Panc1 (cell line): Measurements from ENCODE around the gene CCL25. TPM values are rescaled to one million over a fixed set of nuclear protein-coding genes. Genes with fewer than 3 reads are reported as not detected.

Experiments
- ATAC-seq: fragments of 200-7000 bp; cut with Tn5 transposase; 2 replicates; pipeline ENCODE4 v1.9.1; 2020; ENCODE audit warnings: mild to moderate bottlenecking, moderate library complexity
- BruUV-seq: library from RNA; stranded (reverse); fragments of 400-500 nt; replicated peaks from 2 replicates; lab custom pipeline; 2021; lab: Mats Ljungman, UMichigan
- CTCF ChIA-PET: fragments of 300-600 bp; sonication (Branson Sonifier 250); formaldehyde crosslinking; loops from one replicate; lab custom pipeline; 2022; ENCODE audit warnings: antibody characterized with exemption; lab: Charles Lee
- POLR2A ChIA-PET: fragments of 300-600 bp; sonication (Branson Sonifier 250); formaldehyde crosslinking; loops from one replicate; lab custom pipeline; 2022; ENCODE audit warnings: antibody characterized with exemption; lab: Charles Lee
- DNase-seq: peaks from one replicate; pipeline ENCODE4 v3.0.0-alpha.2; 2010; ENCODE audit warnings: low read depth, low spot score
- H3K27ac ChIP-seq: 2 replicates; pipeline ENCODE4 v1.5.1; 2011; ENCODE audit warnings: mild to moderate bottlenecking, low read length, inconsistent platforms
- H3K27me3 ChIP-seq: fragments of 200-500 bp; sonication (Bioruptor generic); 2 replicates; pipeline ENCODE4 v1.6.0; 2014; ENCODE audit warnings: low read length, inconsistent platforms; ENCODE audit not compliant: control insufficient read depth, insufficient read depth
- H3K36me3 ChIP-seq: fragments of 200-500 bp; sonication (Bioruptor generic); 2 replicates; pipeline ENCODE4 v1.5.1; 2014; ENCODE audit warnings: inconsistent platforms, mild to moderate bottlenecking, low read length, moderate library complexity; ENCODE audit not compliant: control insufficient read depth, insufficient read depth
- H3K4me1 ChIP-seq: 2 replicates; pipeline ENCODE4 v1.5.1; 2011; ENCODE audit warnings: inconsistent platforms, mild to moderate bottlenecking, low read length, moderate library complexity; ENCODE audit not compliant: control insufficient read depth, insufficient read depth
- H3K4me3 ChIP-seq, 2 experiments: 2 replicates each; pipeline ENCODE4 v1.5.1; 2011 to 2012; ENCODE audit warnings: low read depth in 2 of 2, low read length in 2 of 2, mild to moderate bottlenecking in 2 of 2, inconsistent platforms in 1 of 2, moderate library complexity in 1 of 2
- H3K9me3 ChIP-seq: fragments of 200-500 bp; sonication (Bioruptor generic); 2 replicates; pipeline ENCODE4 v1.5.1; 2014; ENCODE audit warnings: low read depth, mild to moderate bottlenecking, inconsistent platforms, low read length, moderate library complexity; ENCODE audit not compliant: control insufficient read depth, insufficient read depth
- POLR2AphosphoS5 ChIP-seq: IDR thresholded peaks from 2 replicates; pipeline ENCODE4 v1.6.1; 2012; ENCODE audit warnings: mild to moderate bottlenecking, low read depth, low read length, moderate library complexity
- SIN3A ChIP-seq: IDR thresholded peaks from 2 replicates; pipeline ENCODE4 v1.6.1; 2012; ENCODE audit warnings: low read depth, mild to moderate bottlenecking, low read length, moderate library complexity, borderline replicate concordance; ENCODE audit not compliant: insufficient read depth
- TCF7L2 ChIP-seq: IDR thresholded peaks from 2 replicates; pipeline ENCODE4 v1.6.1; 2011; ENCODE audit warnings: mild to moderate bottlenecking, low read depth, low read length, inconsistent platforms
- in situ Hi-C: cut with HindIII; loops from 2 replicates; pipeline ENCODE4 v1.10.0; 2016; ENCODE audit warnings: low sequenced_read_pairs, low pct_unique_long_range_greater_than_20kb
- intact Hi-C: fragments of 100-400 bp; cut with micrococcal nuclease; formaldehyde crosslinking; loops from one replicate; pipeline ENCODE4 v1.10.0; 2022; ENCODE audit not compliant: unreplicated experiment
- total RNA-seq: library from RNA; stranded (reverse); gene quantifications from one replicate; pipeline ENCODE4 v1.2.1, GENCODE V29; 2021; ENCODE audit not compliant: unreplicated experiment
- TF ChIP-seq, protein P1 (sequence below), 2 experiments: IDR thresholded peaks; 2 replicates each; pipeline ENCODE4 v1.6.1; 2011 to 2012; ENCODE audit warnings: low read depth in 2 of 2, control low read depth in 1 of 2, low read length in 1 of 2, mild to moderate bottlenecking in 1 of 2, moderate library complexity in 1 of 2; ENCODE audit not compliant: insufficient read depth in 1 of 2
- TF ChIP-seq, protein P2 (sequence below): fragments of 450-650 bp; IDR thresholded peaks from 2 replicates; pipeline ENCODE4 v1.5.1; 2017; ENCODE audit warnings: mild to moderate bottlenecking

CCL25 gene
- total RNA-seq, 1 experiment from 2014 or later: not detected

DNA sequence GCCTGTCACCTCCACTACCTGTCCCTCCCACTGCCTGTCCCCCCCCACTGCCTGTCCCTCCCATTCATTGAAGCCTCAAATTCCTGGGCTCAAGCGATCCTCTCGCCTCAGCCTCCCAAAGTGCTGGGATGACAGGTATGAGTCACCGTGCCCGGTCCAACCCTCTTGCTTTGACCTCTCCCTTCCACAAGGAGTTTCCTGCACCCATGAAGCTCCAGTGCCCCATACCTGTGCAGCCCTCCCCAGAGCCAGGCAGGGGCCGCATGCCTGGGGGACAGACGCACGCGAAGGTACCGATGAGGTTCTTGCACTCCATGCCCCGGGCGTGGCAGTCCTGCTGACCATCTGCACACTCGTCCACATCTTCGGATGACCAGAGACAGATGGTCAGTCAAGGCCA is 34.3 kb downstream of the CCL25 start:
- no peak for DNase-seq
- Histone ChIP-seq H3K27ac (no peak overlapping the region), H3K4me1 (peaks cover 8% of the 10 kb centered on the region; the same call in 1 of the 2 replicates), H3K27me3 (no peaks in the 10 kb centered on the region), H3K36me3 (no peaks in the 10 kb centered on the region), H3K9me3 (no peaks in the 10 kb centered on the region), H3K4me3 (no peak overlapping the region)
- CTCF ChIA-PET: interaction anchor here (0.7 kb wide), 1 partner anchor 31 kb away, joined by 4 read pairs; no protein-coding TSS in a partner anchor
- BruUV-seq: no TSS peak
- POLR2A ChIA-PET: interaction anchor here (0.6 kb wide), 1 partner anchor 35 kb away, joined by 3 read pairs; no protein-coding TSS in a partner anchor
- TF ChIP-seq, protein P1, sequence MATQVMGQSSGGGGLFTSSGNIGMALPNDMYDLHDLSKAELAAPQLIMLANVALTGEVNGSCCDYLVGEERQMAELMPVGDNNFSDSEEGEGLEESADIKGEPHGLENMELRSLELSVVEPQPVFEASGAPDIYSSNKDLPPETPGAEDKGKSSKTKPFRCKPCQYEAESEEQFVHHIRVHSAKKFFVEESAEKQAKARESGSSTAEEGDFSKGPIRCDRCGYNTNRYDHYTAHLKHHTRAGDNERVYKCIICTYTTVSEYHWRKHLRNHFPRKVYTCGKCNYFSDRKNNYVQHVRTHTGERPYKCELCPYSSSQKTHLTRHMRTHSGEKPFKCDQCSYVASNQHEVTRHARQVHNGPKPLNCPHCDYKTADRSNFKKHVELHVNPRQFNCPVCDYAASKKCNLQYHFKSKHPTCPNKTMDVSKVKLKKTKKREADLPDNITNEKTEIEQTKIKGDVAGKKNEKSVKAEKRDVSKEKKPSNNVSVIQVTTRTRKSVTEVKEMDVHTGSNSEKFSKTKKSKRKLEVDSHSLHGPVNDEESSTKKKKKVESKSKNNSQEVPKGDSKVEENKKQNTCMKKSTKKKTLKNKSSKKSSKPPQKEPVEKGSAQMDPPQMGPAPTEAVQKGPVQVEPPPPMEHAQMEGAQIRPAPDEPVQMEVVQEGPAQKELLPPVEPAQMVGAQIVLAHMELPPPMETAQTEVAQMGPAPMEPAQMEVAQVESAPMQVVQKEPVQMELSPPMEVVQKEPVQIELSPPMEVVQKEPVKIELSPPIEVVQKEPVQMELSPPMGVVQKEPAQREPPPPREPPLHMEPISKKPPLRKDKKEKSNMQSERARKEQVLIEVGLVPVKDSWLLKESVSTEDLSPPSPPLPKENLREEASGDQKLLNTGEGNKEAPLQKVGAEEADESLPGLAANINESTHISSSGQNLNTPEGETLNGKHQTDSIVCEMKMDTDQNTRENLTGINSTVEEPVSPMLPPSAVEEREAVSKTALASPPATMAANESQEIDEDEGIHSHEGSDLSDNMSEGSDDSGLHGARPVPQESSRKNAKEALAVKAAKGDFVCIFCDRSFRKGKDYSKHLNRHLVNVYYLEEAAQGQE (IDR thresholded peaks at IDR 0.05; ENCODE audit: insufficient read depth in 1 of 2, low read depth in 2 of 2, low read length in 1 of 2): no peak
- TF ChIP-seq POLR2AphosphoS5: no peak
- TF ChIP-seq, protein P2, sequence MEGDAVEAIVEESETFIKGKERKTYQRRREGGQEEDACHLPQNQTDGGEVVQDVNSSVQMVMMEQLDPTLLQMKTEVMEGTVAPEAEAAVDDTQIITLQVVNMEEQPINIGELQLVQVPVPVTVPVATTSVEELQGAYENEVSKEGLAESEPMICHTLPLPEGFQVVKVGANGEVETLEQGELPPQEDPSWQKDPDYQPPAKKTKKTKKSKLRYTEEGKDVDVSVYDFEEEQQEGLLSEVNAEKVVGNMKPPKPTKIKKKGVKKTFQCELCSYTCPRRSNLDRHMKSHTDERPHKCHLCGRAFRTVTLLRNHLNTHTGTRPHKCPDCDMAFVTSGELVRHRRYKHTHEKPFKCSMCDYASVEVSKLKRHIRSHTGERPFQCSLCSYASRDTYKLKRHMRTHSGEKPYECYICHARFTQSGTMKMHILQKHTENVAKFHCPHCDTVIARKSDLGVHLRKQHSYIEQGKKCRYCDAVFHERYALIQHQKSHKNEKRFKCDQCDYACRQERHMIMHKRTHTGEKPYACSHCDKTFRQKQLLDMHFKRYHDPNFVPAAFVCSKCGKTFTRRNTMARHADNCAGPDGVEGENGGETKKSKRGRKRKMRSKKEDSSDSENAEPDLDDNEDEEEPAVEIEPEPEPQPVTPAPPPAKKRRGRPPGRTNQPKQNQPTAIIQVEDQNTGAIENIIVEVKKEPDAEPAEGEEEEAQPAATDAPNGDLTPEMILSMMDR: no peak
- no peak for TF ChIP-seq SIN3A
- TF ChIP-seq TCF7L2: no peak
- no peak for ATAC-seq
- intact Hi-C loops (no loop called here), in situ Hi-C loops (no loop called here)

GRCh38 chr19:8087876-8088275 is 35.3 kb downstream of the CCL25 start:
- no TSS peak for BruUV-seq
- CTCF ChIA-PET: no interaction called here
- POLR2A ChIA-PET: no interaction called here
- ATAC-seq (no peak), DNase-seq (no peak)
- Histone ChIP-seq H3K4me1 (peaks cover 8% of the 10 kb centered on the region; the same call in 1 of the 2 replicates), H3K36me3 (no peaks in the 10 kb centered on the region), H3K27me3 (no peaks in the 10 kb centered on the region), H3K9me3 (no peaks in the 10 kb centered on the region), H3K4me3 (no peak overlapping the region), H3K27ac (no peak overlapping the region)
- TF ChIP-seq, protein P2: no peak
- TF ChIP-seq TCF7L2 (no peak), SIN3A (no peak), POLR2AphosphoS5 (no peak)
- TF ChIP-seq, protein P1 (IDR thresholded peaks at IDR 0.05; ENCODE audit: insufficient read depth in 1 of 2, low read depth in 2 of 2, low read length in 1 of 2): no peak
- in situ Hi-C loops: no loop called here
- intact Hi-C loops: no loop called here
